Natural killer cell (primary cell): Measurements from ENCODE around the gene FKBP15. TPM values are rescaled to one million over a fixed set of nuclear protein-coding genes. Genes with fewer than 3 reads are reported as not detected.

Experiments
- ATAC-seq, 3 donors: fragments of 150-1000 bp in 2 of 3; fragments of 200-7000 bp in 1 of 3; cut with Tn5 transposase; 1 replicate in 1 of 3; 2 replicates in 2 of 3; pipeline ENCODE4 v1.10.0; 2021; ENCODE audit warnings: mild to moderate bottlenecking in 2 of 3, moderate library complexity in 2 of 3
- DNase-seq, 2 donors: peaks; one replicate each; pipeline versions ENCODE4 v3.0.0 to v3.0.0-alpha.2; 2013 to 2021; ENCODE audit warnings: mixed read lengths in 1 of 2
- H3K27ac ChIP-seq: one replicate; pipeline ENCODE4 v1.5.1; 2013; ENCODE audit warnings: mild to moderate bottlenecking, low read length
- H3K27me3 ChIP-seq: one replicate; pipeline ENCODE4 v1.6.1; 2013; ENCODE audit warnings: low read length; ENCODE audit not compliant: control insufficient read depth, insufficient read depth
- H3K36me3 ChIP-seq: one replicate; pipeline ENCODE4 v1.6.1; 2013; ENCODE audit warnings: low read length; ENCODE audit not compliant: control insufficient read depth, insufficient read depth
- H3K4me1 ChIP-seq: one replicate; pipeline ENCODE4 v1.6.1; 2013; ENCODE audit warnings: low read length; ENCODE audit not compliant: control insufficient read depth, insufficient read depth
- H3K4me3 ChIP-seq: one replicate; pipeline ENCODE4 v1.5.1; 2013; ENCODE audit warnings: low read length
- H3K9me3 ChIP-seq: one replicate; pipeline ENCODE4 v1.6.1; 2013; ENCODE audit warnings: low read length; ENCODE audit not compliant: control insufficient read depth, insufficient read depth
- H3K27ac Mint-ChIP-seq, 2 donors: one replicate each; pipeline ENCODE4 v1.8.0; 2022; ENCODE audit warnings: mild to moderate bottlenecking in 2 of 2, mixed read lengths in 2 of 2, moderate library complexity in 1 of 2
- H3K27me3 Mint-ChIP-seq, 2 donors: one replicate each; pipeline ENCODE4 v1.8.0; 2022; ENCODE audit warnings: low read depth in 2 of 2, mixed read lengths in 2 of 2
- H3K36me3 Mint-ChIP-seq: one replicate; pipeline ENCODE4 v1.8.0; 2022; ENCODE audit warnings: mixed read lengths
- H3K4me1 Mint-ChIP-seq, 2 donors: one replicate each; pipeline ENCODE4 v1.8.0; 2022; ENCODE audit warnings: mixed read lengths in 2 of 2
- H3K4me3 Mint-ChIP-seq: one replicate; pipeline ENCODE4 v1.8.0; 2022; ENCODE audit warnings: mild to moderate bottlenecking, moderate library complexity, mixed read lengths
- H3K9me3 Mint-ChIP-seq, 2 donors: one replicate each; pipeline ENCODE4 v1.8.0; 2022; ENCODE audit warnings: mixed read lengths in 2 of 2
- WGBS: methylation state at CpG from one replicate; pipeline ENCODE4 v1.1.7; 2013; ENCODE audit warnings: missing lambda C conversion rate; ENCODE audit not compliant: insufficient coverage; 5-methylcytosine and 5-hydroxymethylcytosine counted together
- intact Hi-C: fragments of 100-400 bp; cut with micrococcal nuclease; formaldehyde crosslinking; loops from one replicate; pipeline ENCODE4 v1.14.2; 2022
- total RNA-seq, 4 donors: library from RNA; stranded (reverse); fragments of 120-200 nt in 1 of 4; gene quantifications; one replicate each; pipeline versions ENCODE4 v1.2.3 to v1.2.4, GENCODE V29; 2013 to 2022
- TF ChIP-seq, protein P1 (sequence below): fragments of 200-600 bp; IDR thresholded peaks from one replicate; pipeline ENCODE4 v1.8.0; 2022; ENCODE audit warnings: antibody characterized with exemption

Gene FKBP15
- total RNA-seq, 3 donors from 2014 or later (not counting 1 experiment from before 2014, with no cell fraction given), result 35.0 to 37.9 (median 35.9) TPM

- no peaks in the 10 kb centered on the region for H3K27me3 ChIP-seq
- no peaks in the 10 kb centered on the region for H3K4me1 ChIP-seq
- intact Hi-C loops, result loop anchor here (10.0 kb wide), 1 partner anchor 1926 kb away; no protein-coding TSS in a partner anchor
- no CpG with 5 or more reads among the region's 5 CpGs for WGBS
- Mint-ChIP-seq H3K4me3 (no peak overlapping the region), H3K36me3 (peaks cover 21% of the 10 kb centered on the region), H3K4me1 (no peaks in the 10 kb centered on the region), H3K27ac (no peak overlapping the region), H3K27me3 (no peaks in the 10 kb centered on the region), H3K9me3 (peaks cover 0 to 4% of the 10 kb centered on the region in 2 donors)
- TF ChIP-seq, protein P1, sequence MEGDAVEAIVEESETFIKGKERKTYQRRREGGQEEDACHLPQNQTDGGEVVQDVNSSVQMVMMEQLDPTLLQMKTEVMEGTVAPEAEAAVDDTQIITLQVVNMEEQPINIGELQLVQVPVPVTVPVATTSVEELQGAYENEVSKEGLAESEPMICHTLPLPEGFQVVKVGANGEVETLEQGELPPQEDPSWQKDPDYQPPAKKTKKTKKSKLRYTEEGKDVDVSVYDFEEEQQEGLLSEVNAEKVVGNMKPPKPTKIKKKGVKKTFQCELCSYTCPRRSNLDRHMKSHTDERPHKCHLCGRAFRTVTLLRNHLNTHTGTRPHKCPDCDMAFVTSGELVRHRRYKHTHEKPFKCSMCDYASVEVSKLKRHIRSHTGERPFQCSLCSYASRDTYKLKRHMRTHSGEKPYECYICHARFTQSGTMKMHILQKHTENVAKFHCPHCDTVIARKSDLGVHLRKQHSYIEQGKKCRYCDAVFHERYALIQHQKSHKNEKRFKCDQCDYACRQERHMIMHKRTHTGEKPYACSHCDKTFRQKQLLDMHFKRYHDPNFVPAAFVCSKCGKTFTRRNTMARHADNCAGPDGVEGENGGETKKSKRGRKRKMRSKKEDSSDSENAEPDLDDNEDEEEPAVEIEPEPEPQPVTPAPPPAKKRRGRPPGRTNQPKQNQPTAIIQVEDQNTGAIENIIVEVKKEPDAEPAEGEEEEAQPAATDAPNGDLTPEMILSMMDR, result no peak
- H3K4me3 ChIP-seq, result no peak overlapping the region
- no peaks in the 10 kb centered on the region for H3K9me3 ChIP-seq
- no peak for DNase-seq
- H3K27ac ChIP-seq, result no peak overlapping the region
- peaks cover 87% of the 10 kb centered on the region for H3K36me3 ChIP-seq
- ATAC-seq, result no peak
These were observed 52.3 kb downstream of the FKBP15 start for GRCh38 chr9:113168809-113169208.

- no peak overlapping the region for H3K4me3 ChIP-seq
- Mint-ChIP-seq H3K27ac (no peak overlapping the region), H3K27me3 (no peaks in the 10 kb centered on the region), H3K36me3 (peaks cover 7% of the 10 kb centered on the region), H3K4me1 (no peaks in the 10 kb centered on the region), H3K4me3 (no peak overlapping the region), H3K9me3 (no peaks in the 10 kb centered on the region)
- intact Hi-C loops, result loop anchor here (10.0 kb wide), 1 partner anchor 1929 kb away; no protein-coding TSS in a partner anchor
- DNase-seq (no peak), ATAC-seq (no peak)
- H3K27ac ChIP-seq, result no peak overlapping the region
- no peaks in the 10 kb centered on the region for H3K4me1 ChIP-seq
- WGBS, result 94% methylated on average over 4 of the region's 4 CpGs
- H3K9me3 ChIP-seq, result no peaks in the 10 kb centered on the region
- H3K27me3 ChIP-seq, result no peaks in the 10 kb centered on the region
- TF ChIP-seq, protein P1, result no peak
- H3K36me3 ChIP-seq, result peaks cover 87% of the 10 kb centered on the region
These were observed 55.0 kb downstream of the FKBP15 start for GRCh38 chr9:113166039-113166438.

GRCh38 chr9:113164536-113165300 is 56.4 kb downstream of the FKBP15 start:
- intact Hi-C loops, result loop anchor here (10.0 kb wide), 1 partner anchor 1930 kb away; no protein-coding TSS in a partner anchor
- H3K9me3 Mint-ChIP-seq, result no peaks in the 10 kb centered on the region
- no peaks in the 10 kb centered on the region for H3K9me3 ChIP-seq
- H3K27ac ChIP-seq, result no peak overlapping the region
- no peak for DNase-seq
- no peaks in the 10 kb centered on the region for H3K4me1 ChIP-seq
- no peaks in the 10 kb centered on the region for H3K27me3 Mint-ChIP-seq
- no peak overlapping the region for H3K27ac Mint-ChIP-seq
- no peak overlapping the region for H3K4me3 Mint-ChIP-seq
- TF ChIP-seq, protein P1, result no peak
- peaks cover 0 to 4% of the 10 kb centered on the region in 2 donors for H3K4me1 Mint-ChIP-seq
- peaks cover 3% of the 10 kb centered on the region for H3K36me3 Mint-ChIP-seq
- H3K27me3 ChIP-seq, result no peaks in the 10 kb centered on the region
- H3K4me3 ChIP-seq, result no peak overlapping the region
- H3K36me3 ChIP-seq, result peaks cover 77% of the 10 kb centered on the region
- ATAC-seq, result no peak
- 95% methylated on average over 4 of the region's 4 CpGs for WGBS
